ENCODE data around the gene NUCKS1. TPM values are rescaled to one million over a fixed set of nuclear protein-coding genes. Genes with fewer than 3 reads are reported as not detected.

Gene NUCKS1
- total RNA-seq, 4 donors from 2014 or later = 48.7 to 73.0 (median 60.3) TPM

DNA sequence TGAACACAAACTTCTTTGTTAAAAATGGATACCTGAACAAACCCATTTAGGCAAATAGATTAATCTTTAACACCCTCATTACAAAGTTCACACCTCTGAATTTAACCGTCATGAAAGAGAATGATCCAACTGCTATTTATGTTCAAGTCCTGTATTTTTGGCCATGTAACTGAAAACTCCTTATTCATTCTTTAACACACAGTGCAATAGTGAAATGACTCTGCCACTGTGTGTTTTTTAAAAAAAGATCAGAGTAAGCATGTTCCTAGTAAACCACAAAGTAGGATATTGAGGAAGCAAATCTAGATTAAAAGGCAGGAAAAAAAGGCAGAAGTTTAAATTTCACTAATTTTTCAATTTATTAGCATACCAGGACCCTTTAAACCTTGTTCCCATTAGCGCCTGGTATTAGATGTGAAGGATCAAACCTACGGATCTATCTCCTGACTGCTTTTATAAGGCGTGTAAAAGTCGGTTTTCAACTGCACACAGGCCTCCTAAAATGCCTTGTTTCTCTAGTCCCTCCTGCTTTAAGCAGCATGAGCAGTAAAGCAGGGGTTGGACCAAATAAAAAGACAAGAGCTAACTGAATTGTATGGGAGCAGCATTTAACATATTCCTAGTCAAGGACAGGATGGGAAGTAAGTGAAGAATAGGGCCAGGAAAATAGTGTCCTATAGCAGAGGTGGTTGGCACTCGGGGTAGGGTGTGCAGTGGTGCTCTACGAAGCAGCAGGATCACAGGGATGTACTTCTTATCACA lies 33.4 kb downstream of the NUCKS1 start:
- H3K4me1 ChIP-seq = peaks cover 6% of the 10 kb centered on the region
- 88% methylated on average over 7 of the region's 7 CpGs for WGBS
- no peak overlapping the region for H3K4me3 ChIP-seq
- TF ChIP-seq, protein P1, sequence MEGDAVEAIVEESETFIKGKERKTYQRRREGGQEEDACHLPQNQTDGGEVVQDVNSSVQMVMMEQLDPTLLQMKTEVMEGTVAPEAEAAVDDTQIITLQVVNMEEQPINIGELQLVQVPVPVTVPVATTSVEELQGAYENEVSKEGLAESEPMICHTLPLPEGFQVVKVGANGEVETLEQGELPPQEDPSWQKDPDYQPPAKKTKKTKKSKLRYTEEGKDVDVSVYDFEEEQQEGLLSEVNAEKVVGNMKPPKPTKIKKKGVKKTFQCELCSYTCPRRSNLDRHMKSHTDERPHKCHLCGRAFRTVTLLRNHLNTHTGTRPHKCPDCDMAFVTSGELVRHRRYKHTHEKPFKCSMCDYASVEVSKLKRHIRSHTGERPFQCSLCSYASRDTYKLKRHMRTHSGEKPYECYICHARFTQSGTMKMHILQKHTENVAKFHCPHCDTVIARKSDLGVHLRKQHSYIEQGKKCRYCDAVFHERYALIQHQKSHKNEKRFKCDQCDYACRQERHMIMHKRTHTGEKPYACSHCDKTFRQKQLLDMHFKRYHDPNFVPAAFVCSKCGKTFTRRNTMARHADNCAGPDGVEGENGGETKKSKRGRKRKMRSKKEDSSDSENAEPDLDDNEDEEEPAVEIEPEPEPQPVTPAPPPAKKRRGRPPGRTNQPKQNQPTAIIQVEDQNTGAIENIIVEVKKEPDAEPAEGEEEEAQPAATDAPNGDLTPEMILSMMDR (IDR thresholded peaks at IDR 0.05) = no peak
- TF ChIP-seq POLR2A (IDR thresholded peaks at IDR 0.05) (no peak), POLR2AphosphoS5 (IDR thresholded peaks at IDR 0.05) (no peak), EP300 (IDR thresholded peaks at IDR 0.05) (no peak)
- H3K36me3 ChIP-seq = peaks cover 60% of the 10 kb centered on the region
- DNase-seq (ENCODE audit: low spot score in 2 of 2) = no peak
- H3K9me3 ChIP-seq = no peaks in the 10 kb centered on the region
- H3K27me3 ChIP-seq = no peaks in the 10 kb centered on the region
- no peak overlapping the region for H3K27ac ChIP-seq

DNA sequence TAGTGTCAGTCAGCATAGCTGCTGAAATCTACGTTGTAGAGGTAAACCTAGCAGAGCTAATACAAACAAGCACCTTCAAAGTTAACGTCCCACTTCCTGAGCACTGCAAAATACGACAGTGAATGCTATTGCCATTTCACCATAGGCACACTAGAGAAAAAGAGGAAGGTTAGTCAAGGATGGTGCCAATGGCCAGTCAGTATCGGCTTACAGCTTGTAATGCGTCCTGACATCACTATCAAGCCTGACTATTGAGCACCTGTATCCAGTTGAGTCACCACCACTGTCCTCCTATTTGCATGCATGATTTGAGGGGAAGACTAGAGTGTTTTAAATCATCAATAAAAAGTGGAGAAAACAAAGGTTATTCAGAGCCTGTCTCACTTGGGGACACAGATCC lies 34.4 kb downstream of the NUCKS1 start:
- WGBS = 82% methylated on average over 5 of the region's 5 CpGs
- no peak for DNase-seq (ENCODE audit: low spot score in 2 of 2)
- Histone ChIP-seq H3K27ac (no peak overlapping the region), H3K27me3 (no peaks in the 10 kb centered on the region), H3K36me3 (peaks cover 53% of the 10 kb centered on the region), H3K4me1 (peaks cover 6% of the 10 kb centered on the region), H3K9me3 (no peaks in the 10 kb centered on the region), H3K4me3 (no peak overlapping the region)
- TF ChIP-seq EP300 (IDR thresholded peaks at IDR 0.05) (no peak), POLR2A (IDR thresholded peaks at IDR 0.05) (no peak), POLR2AphosphoS5 (IDR thresholded peaks at IDR 0.05) (no peak)
- TF ChIP-seq, protein P1 (IDR thresholded peaks at IDR 0.05) = no peak

DNA sequence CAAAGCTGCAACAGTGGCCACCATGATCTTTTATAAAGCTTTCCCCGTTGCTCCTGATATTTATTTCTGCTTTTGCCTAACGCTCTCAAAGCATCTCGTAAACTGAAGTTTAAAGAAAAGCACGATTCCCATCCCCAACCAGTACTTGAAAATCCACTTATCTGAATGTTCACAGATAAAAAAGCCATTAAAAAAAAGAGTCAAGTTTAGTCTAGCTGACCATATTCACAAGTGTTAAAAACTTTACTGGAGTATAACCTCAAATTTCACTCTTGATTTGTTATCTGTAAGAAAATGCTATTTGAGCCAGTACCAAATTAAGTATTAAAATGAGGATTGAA lies 35.1 kb downstream of the NUCKS1 start:
- DNase-seq (ENCODE audit: low spot score in 2 of 2) = no peak
- H3K4me3 ChIP-seq = no peak overlapping the region
- no peak overlapping the region for H3K27ac ChIP-seq
- peaks cover 46% of the 10 kb centered on the region for H3K36me3 ChIP-seq
- H3K27me3 ChIP-seq = no peaks in the 10 kb centered on the region
- H3K4me1 ChIP-seq = peaks cover 6% of the 10 kb centered on the region
- WGBS = 88% methylated on average over 4 of the region's 4 CpGs
- no peaks in the 10 kb centered on the region for H3K9me3 ChIP-seq
- TF ChIP-seq POLR2A (IDR thresholded peaks at IDR 0.05) = no peak
- TF ChIP-seq, protein P1 (IDR thresholded peaks at IDR 0.05) = no peak

DNA sequence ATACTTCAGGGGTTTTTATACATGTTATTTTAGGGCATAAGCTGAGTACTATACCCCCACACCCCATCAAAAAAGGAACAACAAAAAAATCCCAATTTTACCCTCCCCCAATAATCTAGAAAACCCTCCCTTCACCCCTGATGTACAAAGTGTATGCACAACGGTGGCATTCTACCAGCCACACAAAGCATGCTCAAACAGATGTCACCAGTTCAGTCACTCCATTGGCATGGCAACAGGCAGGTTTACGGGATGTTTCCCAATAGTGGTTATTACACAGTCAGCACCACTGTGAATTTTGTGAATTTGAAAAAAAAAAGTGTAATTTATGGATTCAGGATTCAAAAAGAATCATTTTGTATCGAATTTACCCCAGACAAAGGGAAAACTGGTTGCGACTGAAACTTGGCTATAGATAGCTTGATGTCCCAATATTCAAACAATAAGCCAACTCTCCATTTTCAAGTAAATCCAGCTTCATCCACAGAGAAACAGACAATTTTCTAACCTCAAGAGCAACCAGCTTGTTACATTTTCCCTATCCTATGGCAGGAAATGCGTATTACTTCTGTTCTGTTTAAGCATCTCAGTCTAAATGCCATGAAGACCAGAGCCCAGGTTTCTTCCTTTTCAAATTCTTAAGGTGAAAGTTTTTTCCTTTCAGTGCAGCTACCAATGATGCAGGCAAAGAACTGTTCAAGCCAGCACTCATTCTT lies 35.6 kb downstream of the NUCKS1 start:
- Histone ChIP-seq H3K27ac (no peak overlapping the region), H3K4me3 (no peak overlapping the region), H3K4me1 (peaks cover 6% of the 10 kb centered on the region), H3K36me3 (peaks cover 40% of the 10 kb centered on the region), H3K27me3 (no peaks in the 10 kb centered on the region), H3K9me3 (no peaks in the 10 kb centered on the region)
- 67% methylated on average over 5 of the region's 5 CpGs for WGBS
- no peak for DNase-seq (ENCODE audit: low spot score in 2 of 2)
- TF ChIP-seq, protein P1 (IDR thresholded peaks at IDR 0.05) = no peak
- TF ChIP-seq POLR2A (IDR thresholded peaks at IDR 0.05) (no peak), POLR2AphosphoS5 (IDR thresholded peaks at IDR 0.05) (no peak), EP300 (IDR thresholded peaks at IDR 0.05) (no peak)
